ENCODE measurements around the gene CCDC30.
"Not testable (repeated sequence)": the region's sequence is repeated elsewhere in the genome, so short reads cannot be mapped to it uniquely, and the experiment has no call there.

The CCDC30 gene

GRCh38 chr1:42453386-42453785 is 9.7 kb upstream of the CCDC30 start:
- no peak for DNase-seq (ENCODE audit: low spot score)

- no peak for DNase-seq (ENCODE audit: low spot score)
Observed at GRCh38 chr1:42454403-42454802, 8.7 kb upstream of the CCDC30 start.

GRCh38 chr1:42456010-42456753 is 6.9 kb upstream of the CCDC30 start, which contains the start of the genes PPCS and ZMYND12:
PPCS (plus strand) TSS chr1:42456543; CDS start chr1:42456566, 23 bp downstream.
ZMYND12 (minus strand) TSS chr1:42456022; CDS start chr1:42455997, 25 bp downstream.
- DNase-seq (ENCODE audit: low spot score) = peak; percentile 68

- no peak for DNase-seq (ENCODE audit: low spot score)
Observed at GRCh38 chr1:42456754-42457089, 6.4 kb upstream of the CCDC30 start.

- no peak for DNase-seq (ENCODE audit: low spot score)
Observed at GRCh38 chr1:42461196-42461595, 1.9 kb upstream of the CCDC30 start.

- DNase-seq (ENCODE audit: low spot score) = no peak
Observed at GRCh38 chr1:42463921-42464320, 835 bp downstream of the CCDC30 start.

GRCh38 chr1:42466030-42466429 is 2.9 kb downstream of the CCDC30 start:
- no peak for DNase-seq (ENCODE audit: low spot score)

GRCh38 chr1:42469727-42470126 is 6.6 kb downstream of the CCDC30 start:
- no peak for DNase-seq (ENCODE audit: low spot score)

GRCh38 chr1:42476605-42477004 is 13.5 kb downstream of the CCDC30 start:
- no peak for DNase-seq (ENCODE audit: low spot score)

- not testable (repeated sequence) for DNase-seq (ENCODE audit: low spot score)
Observed at GRCh38 chr1:42477354-42477753, 14.3 kb downstream of the CCDC30 start.

GRCh38 chr1:42477775-42478174 is 14.7 kb downstream of the CCDC30 start:
- DNase-seq (ENCODE audit: low spot score) = no peak

GRCh38 chr1:42479621-42480020 is 16.5 kb downstream of the CCDC30 start:
- DNase-seq (ENCODE audit: low spot score) = no peak

- DNase-seq (ENCODE audit: low spot score) = no peak
Observed at GRCh38 chr1:42480921-42481320, 17.8 kb downstream of the CCDC30 start.

GRCh38 chr1:42482635-42483153 is 19.6 kb downstream of the CCDC30 start:
- no peak for DNase-seq (ENCODE audit: low spot score)

- DNase-seq (ENCODE audit: low spot score) = no peak
Observed at GRCh38 chr1:42484382-42484781, 21.3 kb downstream of the CCDC30 start.

GRCh38 chr1:42490237-42490636 is 27.2 kb downstream of the CCDC30 start:
- no peak for DNase-seq (ENCODE audit: low spot score)

- DNase-seq (ENCODE audit: low spot score) = not testable (repeated sequence)
Observed at GRCh38 chr1:42502031-42502430, 38.9 kb downstream of the CCDC30 start.

- no peak for DNase-seq (ENCODE audit: low spot score)
Observed at GRCh38 chr1:42504535-42505128, 41.5 kb downstream of the CCDC30 start.

- DNase-seq (ENCODE audit: low spot score) = no peak
Observed at GRCh38 chr1:42506576-42506975, 43.5 kb downstream of the CCDC30 start.

GRCh38 chr1:42511581-42512155 is 48.6 kb downstream of the CCDC30 start:
- not testable (repeated sequence) for DNase-seq (ENCODE audit: low spot score)

- no peak for DNase-seq (ENCODE audit: low spot score)
Observed at GRCh38 chr1:42518908-42519307, 55.8 kb downstream of the CCDC30 start.

- no peak for DNase-seq (ENCODE audit: low spot score)
Observed at GRCh38 chr1:42523171-42523570, 60.1 kb downstream of the CCDC30 start.

GRCh38 chr1:42524330-42524729 is 61.2 kb downstream of the CCDC30 start:
- DNase-seq (ENCODE audit: low spot score) = no peak

All from COLO829 (cell line).